ENCODE data around the gene CERS5.

- no peak for TF ChIP-seq CTCF (IDR thresholded peaks at IDR 0.05; ENCODE audit: low read depth, low read length)
- TF ChIP-seq EZH2phosphoT487 (IDR thresholded peaks at IDR 0.05; ENCODE audit: low read depth) = no peak
Observed at GRCh38 chr12:50160643-50161042, 6.5 kb downstream of the CERS5 start.

Data from OCI-LY3 (cell line).